Natural killer cell (primary cell): Measurements from ENCODE around the gene VCL. TPM values are rescaled to one million over a fixed set of nuclear protein-coding genes. Genes with fewer than 3 reads are reported as not detected.
A peak's percentile ranks its signal among the peaks of the same experiment; 100 is the strongest.

ENCODE experiments used
- ATAC-seq, 3 donors: fragments of 150-1000 bp in 2 of 3; fragments of 200-7000 bp in 1 of 3; cut with Tn5 transposase; 1 replicate in 1 of 3; 2 replicates in 2 of 3; pipeline ENCODE4 v1.10.0; 2021; ENCODE audit warnings: mild to moderate bottlenecking in 2 of 3, moderate library complexity in 2 of 3
- DNase-seq, 2 donors: peaks; one replicate each; pipeline versions ENCODE4 v3.0.0 to v3.0.0-alpha.2; 2013 to 2021; ENCODE audit warnings: mixed read lengths in 1 of 2
- H3K27ac ChIP-seq: one replicate; pipeline ENCODE4 v1.5.1; 2013; ENCODE audit warnings: mild to moderate bottlenecking, low read length
- H3K27me3 ChIP-seq: one replicate; pipeline ENCODE4 v1.6.1; 2013; ENCODE audit warnings: low read length; ENCODE audit not compliant: control insufficient read depth, insufficient read depth
- H3K36me3 ChIP-seq: one replicate; pipeline ENCODE4 v1.6.1; 2013; ENCODE audit warnings: low read length; ENCODE audit not compliant: control insufficient read depth, insufficient read depth
- H3K4me1 ChIP-seq: one replicate; pipeline ENCODE4 v1.6.1; 2013; ENCODE audit warnings: low read length; ENCODE audit not compliant: control insufficient read depth, insufficient read depth
- H3K4me3 ChIP-seq: one replicate; pipeline ENCODE4 v1.5.1; 2013; ENCODE audit warnings: low read length
- H3K9me3 ChIP-seq: one replicate; pipeline ENCODE4 v1.6.1; 2013; ENCODE audit warnings: low read length; ENCODE audit not compliant: control insufficient read depth, insufficient read depth
- H3K27ac Mint-ChIP-seq, 2 donors: one replicate each; pipeline ENCODE4 v1.8.0; 2022; ENCODE audit warnings: mild to moderate bottlenecking in 2 of 2, mixed read lengths in 2 of 2, moderate library complexity in 1 of 2
- H3K27me3 Mint-ChIP-seq, 2 donors: one replicate each; pipeline ENCODE4 v1.8.0; 2022; ENCODE audit warnings: low read depth in 2 of 2, mixed read lengths in 2 of 2
- H3K36me3 Mint-ChIP-seq: one replicate; pipeline ENCODE4 v1.8.0; 2022; ENCODE audit warnings: mixed read lengths
- H3K4me1 Mint-ChIP-seq, 2 donors: one replicate each; pipeline ENCODE4 v1.8.0; 2022; ENCODE audit warnings: mixed read lengths in 2 of 2
- H3K4me3 Mint-ChIP-seq: one replicate; pipeline ENCODE4 v1.8.0; 2022; ENCODE audit warnings: mild to moderate bottlenecking, moderate library complexity, mixed read lengths
- H3K9me3 Mint-ChIP-seq, 2 donors: one replicate each; pipeline ENCODE4 v1.8.0; 2022; ENCODE audit warnings: mixed read lengths in 2 of 2
- CTCF ChIP-seq: fragments of 200-600 bp; IDR thresholded peaks from one replicate; pipeline ENCODE4 v1.8.0; 2022; ENCODE audit warnings: antibody characterized with exemption
- WGBS: methylation state at CpG from one replicate; pipeline ENCODE4 v1.1.7; 2013; ENCODE audit warnings: missing lambda C conversion rate; ENCODE audit not compliant: insufficient coverage; 5-methylcytosine and 5-hydroxymethylcytosine counted together
- intact Hi-C: fragments of 100-400 bp; cut with micrococcal nuclease; formaldehyde crosslinking; loops from one replicate; pipeline ENCODE4 v1.14.2; 2022
- total RNA-seq, 4 donors: library from RNA; stranded (reverse); fragments of 120-200 nt in 1 of 4; gene quantifications; one replicate each; pipeline versions ENCODE4 v1.2.3 to v1.2.4, GENCODE V29; 2013 to 2022

The VCL gene
- total RNA-seq, 3 donors from 2014 or later (not counting 1 experiment from before 2014, with no cell fraction given), result 121 to 145 (median 122) TPM

- no peaks in the 10 kb centered on the region for H3K9me3 Mint-ChIP-seq
- no peak overlapping the region for H3K4me3 ChIP-seq
- H3K27me3 ChIP-seq, result no peaks in the 10 kb centered on the region
- WGBS, result 95% methylated on average over 2 of the region's 2 CpGs
- H3K9me3 ChIP-seq, result no peaks in the 10 kb centered on the region
- H3K27ac ChIP-seq, result no peak overlapping the region
- no peak for ATAC-seq
- H3K36me3 ChIP-seq, result no peaks in the 10 kb centered on the region
- peak overlapping the region; percentile 22 to 53 for H3K27ac Mint-ChIP-seq
- peaks cover 34% of the 10 kb centered on the region for H3K4me1 ChIP-seq
- no peaks in the 10 kb centered on the region for H3K36me3 Mint-ChIP-seq
- TF ChIP-seq CTCF, result no peak
- peak overlapping the region; percentile 59 for H3K4me3 Mint-ChIP-seq
- no peak for DNase-seq
- H3K27me3 Mint-ChIP-seq, result no peaks in the 10 kb centered on the region
- H3K4me1 Mint-ChIP-seq, result peaks cover 47 to 63% of the 10 kb centered on the region in 2 donors
- intact Hi-C loops, result loop anchor here (5.0 kb wide), 1 partner anchor 157 kb away; the partner anchor contains the start of genes ADK and AP3M1
These were observed 2.9 kb upstream of the VCL start for GRCh38 chr10:73995035-73995358.

GRCh38 chr10:73997461-73997786, 492 bp upstream of the VCL start:
- Mint-ChIP-seq H3K27me3 (no peaks in the 10 kb centered on the region), H3K27ac (peak overlapping the region; percentile 88 to 94), H3K36me3 (no peaks in the 10 kb centered on the region), H3K4me3 (peak overlapping the region; percentile 97), H3K9me3 (no peaks in the 10 kb centered on the region), H3K4me1 (peaks cover 50 to 71% of the 10 kb centered on the region in 2 donors)
- DNase-seq (peak in 1 of 2 donors; percentile 87), ATAC-seq (peak; percentile 28 to 77 (median 67))
- peak overlapping the region; percentile 78 for H3K4me3 ChIP-seq
- no peaks in the 10 kb centered on the region for H3K27me3 ChIP-seq
- H3K36me3 ChIP-seq, result peaks cover 5% of the 10 kb centered on the region
- peaks cover 29% of the 10 kb centered on the region for H3K4me1 ChIP-seq
- H3K9me3 ChIP-seq, result no peaks in the 10 kb centered on the region
- intact Hi-C loops, result loop anchor here (5.0 kb wide), 1 partner anchor 155 kb away; the partner anchor contains the start of genes ADK and AP3M1
- WGBS, result 0% methylated on average over 11 of the region's 11 CpGs
- peak overlapping the region; percentile 70 for H3K27ac ChIP-seq
- TF ChIP-seq CTCF, result no peak

GRCh38 chr10:73998623-73998928, 660 bp downstream of the VCL start:
- H3K4me3 Mint-ChIP-seq, result peak overlapping the region; percentile 97
- peak overlapping the region; percentile 88 to 94 for H3K27ac Mint-ChIP-seq
- intact Hi-C loops, result loop anchor here (2.0 to 5.0 kb wide), 2 partner anchors 42 to 154 kb away; partner anchors contain the start of genes ADK and AP3M1
- no peaks in the 10 kb centered on the region for H3K36me3 Mint-ChIP-seq
- Histone ChIP-seq H3K9me3 (no peaks in the 10 kb centered on the region), H3K27me3 (no peaks in the 10 kb centered on the region), H3K4me1 (peaks cover 20% of the 10 kb centered on the region), H3K27ac (peak overlapping the region; percentile 55), H3K4me3 (peak overlapping the region; percentile 78), H3K36me3 (peaks cover 5% of the 10 kb centered on the region)
- DNase-seq (no peak), ATAC-seq (no peak)
- no peak for TF ChIP-seq CTCF
- no peaks in the 10 kb centered on the region for H3K27me3 Mint-ChIP-seq
- H3K9me3 Mint-ChIP-seq, result no peaks in the 10 kb centered on the region
- WGBS, result 3% methylated on average over 21 of the region's 21 CpGs
- H3K4me1 Mint-ChIP-seq, result peaks cover 51 to 68% of the 10 kb centered on the region in 2 donors
